UCSD-AML1 (cell line): ENCODE results near the gene SLC41A3.

Source experiments
- DNase-seq: peaks from one replicate; lab custom pipeline; 2025; ENCODE audit not compliant: unreplicated experiment; lab: John Stamatoyannopoulos, UW

Gene SLC41A3

DNA sequence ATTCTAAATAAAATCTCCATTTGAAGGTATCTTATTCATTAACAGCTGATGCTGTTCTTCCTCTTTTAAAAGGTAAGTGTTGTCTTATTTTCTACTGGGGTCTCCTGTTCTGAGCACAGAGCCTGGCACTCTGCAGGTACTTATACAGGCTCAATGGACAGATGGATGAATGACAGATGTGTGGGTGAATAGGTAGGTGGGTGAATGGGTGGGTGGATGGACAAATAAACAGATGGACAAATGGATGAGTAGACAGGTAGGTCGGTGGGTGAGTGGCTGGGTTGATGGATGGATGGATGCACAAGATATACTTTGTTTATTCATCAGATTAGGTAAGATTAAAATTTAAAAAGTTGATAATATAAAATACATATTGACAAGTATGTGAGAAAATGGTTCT, 53.5 kb downstream of the SLC41A3 start:
- DNase-seq: no peak

DNA sequence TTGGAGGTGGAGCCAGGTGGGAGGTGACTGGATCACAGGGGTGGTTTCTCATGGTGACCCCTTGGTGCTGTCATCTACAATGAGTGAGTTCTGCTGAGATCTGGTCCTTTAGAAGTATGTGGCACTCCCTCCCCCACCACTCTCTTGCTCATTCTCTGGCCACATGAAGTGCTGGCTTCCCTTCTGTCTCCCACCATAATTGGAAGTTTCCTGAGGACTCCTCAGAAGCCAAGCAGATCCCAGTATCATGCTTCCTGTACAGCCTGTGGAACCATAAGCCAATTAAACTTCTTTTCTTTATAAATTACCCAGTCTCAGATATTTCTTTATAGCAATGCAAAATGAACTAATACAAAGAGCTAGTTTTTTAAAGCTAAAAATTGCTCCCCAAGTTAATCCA, 54.7 kb downstream of the SLC41A3 start:
- DNase-seq: no peak

DNA sequence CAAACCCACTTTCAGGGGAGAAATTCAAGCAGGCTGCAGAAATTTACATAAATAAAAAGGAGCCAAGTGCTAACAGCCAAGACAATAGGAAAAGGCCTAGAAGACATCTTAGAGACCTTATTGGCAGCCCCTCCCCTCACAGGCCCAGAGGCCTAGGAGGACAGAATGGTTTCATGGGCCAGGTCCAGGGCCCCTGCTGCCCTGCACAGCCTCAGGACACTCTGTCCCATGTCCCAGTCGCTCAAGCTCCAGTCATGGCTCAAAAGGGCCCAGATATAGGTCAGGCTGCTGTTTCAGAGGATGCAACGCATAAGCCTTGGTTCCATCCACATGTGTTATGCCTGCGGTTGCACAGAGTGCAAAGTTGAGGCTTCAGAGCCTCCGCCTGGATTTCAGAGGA, 55.8 kb downstream of the SLC41A3 start:
- DNase-seq: no peak

DNA sequence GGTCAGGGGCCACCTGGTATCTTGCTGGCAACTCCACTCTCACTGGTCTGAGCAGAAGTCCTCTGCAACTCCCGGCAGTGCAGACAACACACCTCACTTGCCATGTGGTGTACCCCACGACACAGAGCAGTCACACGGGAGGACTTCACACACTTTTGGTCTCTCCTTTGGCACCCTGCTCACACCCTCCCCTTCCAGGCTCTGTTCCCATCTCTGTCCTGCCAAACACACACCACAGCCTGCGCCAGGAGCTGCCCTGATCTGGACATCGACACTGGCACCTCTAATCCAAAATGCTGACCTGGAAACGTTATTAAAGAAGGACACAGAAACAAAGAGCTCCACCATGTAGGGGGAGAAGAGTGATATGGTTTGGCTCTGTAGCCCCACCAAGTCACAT, 57.2 kb downstream of the SLC41A3 start:
- DNase-seq: no peak

DNA sequence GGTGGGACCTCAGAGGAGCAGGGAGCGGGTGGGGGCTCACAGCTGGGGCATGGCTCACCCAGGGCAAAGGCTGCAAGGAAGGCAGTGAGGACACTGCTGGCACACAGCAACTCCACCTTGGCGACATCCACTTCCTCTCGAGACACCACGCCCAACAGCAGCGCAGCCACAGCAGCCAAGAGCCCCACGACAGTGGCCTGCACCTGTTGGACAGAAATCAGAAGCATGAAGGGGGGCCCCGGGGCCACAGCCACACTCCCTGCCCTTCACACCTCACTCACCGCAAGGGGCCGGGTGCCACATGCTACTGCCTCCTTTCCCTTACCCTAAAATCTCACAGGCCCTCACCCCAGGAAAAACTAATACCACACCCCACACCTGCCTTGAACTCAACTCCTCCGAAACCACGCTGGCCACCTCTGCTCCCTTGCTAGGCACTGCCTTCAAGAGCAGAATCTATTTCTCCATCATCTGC, 57.6 kb downstream of the SLC41A3 start:
- DNase-seq: no peak

DNA sequence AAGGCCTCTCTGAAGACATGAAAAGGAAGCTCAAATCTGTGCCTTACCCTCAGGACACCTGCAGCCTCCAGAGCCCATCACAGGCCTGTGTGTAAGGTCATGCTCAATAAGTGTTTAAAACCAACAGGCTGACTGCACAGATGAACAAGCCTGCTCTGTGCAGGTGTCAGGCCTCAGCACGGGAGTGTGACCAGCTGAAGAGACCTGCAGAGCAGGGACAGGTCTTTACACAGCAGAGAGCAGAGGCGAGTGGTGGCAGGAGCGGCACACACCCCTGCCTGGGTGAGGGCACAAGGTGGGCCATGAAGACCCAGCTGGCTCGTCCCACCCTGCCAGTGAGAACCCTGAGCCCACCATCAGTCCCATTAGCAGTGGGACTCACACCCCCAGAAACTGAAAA, 58.1 kb downstream of the SLC41A3 start:
- no peak for DNase-seq

DNA sequence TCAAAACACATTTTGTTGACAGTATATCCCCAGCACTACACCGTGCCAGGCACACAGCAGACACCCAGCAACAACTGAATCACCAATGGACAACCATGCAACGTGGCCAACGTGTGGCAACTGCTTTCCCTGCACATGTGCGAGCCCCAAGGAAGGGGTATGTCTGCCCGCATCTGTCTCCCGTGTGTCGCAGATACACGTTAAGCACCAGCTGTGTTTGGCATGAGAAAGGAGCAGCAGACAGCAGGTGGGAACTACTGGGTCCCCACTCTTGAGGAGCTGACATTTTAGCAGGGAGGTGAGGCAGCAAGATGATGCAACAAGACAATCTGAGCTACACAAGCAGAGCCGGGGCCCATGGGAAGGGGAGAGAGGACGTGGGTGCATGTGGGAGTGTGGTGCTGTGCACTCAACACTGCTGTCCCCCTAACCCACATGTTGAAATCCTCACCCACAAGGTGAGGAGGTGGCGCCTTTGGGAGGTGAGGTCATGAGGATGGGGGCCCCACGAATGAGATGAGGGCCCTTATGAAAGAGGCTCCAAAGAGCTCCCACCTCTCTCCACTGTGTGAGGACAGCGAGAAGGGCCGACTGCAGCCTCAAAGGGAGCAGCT, 58.7 kb downstream of the SLC41A3 start:
- DNase-seq: no peak

DNA sequence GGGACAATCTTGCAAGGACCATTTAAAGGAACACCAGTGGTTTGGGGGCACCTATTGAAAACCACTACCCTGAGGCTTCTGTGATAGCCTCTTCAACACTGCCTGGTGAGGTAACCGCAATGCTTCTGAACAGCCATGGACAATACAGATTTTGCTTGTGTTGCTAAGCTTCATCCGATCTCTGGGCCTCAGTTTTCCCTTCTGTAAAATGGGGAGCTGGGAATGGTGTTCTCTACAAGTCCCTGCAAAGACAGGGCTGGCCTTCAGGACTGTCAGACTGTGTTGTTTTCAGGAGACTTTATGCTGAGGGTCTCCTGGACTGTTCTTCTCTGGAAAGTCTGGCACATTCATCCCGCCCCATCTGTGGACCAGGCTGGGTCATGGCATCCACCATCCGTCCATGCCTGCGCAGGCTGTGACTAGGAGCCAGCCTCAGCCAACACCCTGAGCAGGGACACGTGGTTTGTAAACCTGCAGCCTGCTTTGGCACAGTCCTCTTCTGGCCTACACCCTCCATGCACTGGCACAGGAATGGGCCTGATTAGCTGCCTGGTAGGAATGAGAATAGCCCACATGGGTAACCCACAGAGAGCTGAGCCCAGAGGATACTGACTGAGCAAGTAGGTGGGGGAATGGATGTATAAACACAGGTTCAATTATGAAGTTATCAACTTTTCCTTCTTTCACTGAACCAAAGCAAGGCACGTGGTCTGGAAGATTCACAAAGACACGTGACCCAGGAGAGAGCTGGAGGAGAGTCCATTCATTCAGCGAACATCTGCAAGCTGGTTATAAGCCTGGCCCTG, 59.7 kb downstream of the SLC41A3 start:
- DNase-seq: no peak

DNA sequence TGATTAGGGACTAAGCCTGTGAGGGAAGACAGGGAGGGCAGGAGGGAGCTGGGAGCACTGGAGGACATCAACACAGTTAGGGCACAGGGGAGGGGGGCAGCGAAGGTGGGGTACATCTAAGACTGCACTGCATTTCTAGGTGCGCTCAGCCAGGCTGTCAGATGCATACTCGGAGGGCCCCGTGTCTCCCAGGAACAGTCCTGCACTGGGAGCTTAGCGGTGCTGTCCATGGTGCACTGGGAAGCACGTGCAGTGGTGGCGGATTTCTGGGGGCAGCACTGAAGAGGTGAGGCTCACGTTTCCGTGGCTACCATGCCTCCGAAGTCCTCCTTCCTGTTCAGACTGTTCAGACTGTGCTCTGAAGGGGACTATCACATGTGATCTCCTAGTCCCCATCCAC, 60.5 kb downstream of the SLC41A3 start:
- no peak for DNase-seq

DNA sequence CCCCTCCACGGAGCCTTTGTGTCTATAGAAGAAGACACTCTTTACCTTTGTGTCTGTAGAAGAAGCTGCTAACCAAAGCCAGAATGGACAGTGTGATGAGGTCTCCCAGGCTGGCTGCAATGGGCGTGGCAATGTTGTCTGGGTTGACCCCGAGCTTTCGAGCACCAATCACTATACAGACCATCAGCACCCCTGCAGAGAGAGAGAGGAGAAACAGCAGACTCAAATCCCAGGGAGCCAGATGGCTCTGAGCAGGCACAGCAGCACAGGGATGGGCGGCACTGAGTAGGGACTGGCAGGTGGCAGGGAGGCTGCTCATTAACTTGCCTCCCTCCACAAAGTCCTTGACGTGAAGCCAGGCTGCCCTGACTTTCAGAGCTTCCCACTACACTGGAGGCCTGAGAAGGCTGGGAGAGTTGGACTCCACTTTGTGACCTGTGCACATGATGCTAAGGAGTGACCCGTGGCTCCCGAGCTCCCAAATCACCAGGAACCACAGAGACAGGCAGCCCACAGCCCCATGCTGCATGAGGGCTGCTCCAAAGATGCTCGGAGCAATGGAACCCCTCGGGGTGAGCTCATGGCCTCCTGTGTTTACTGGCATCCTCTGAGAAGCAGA, 61.1 kb downstream of the SLC41A3 start:
- no peak for DNase-seq

DNA sequence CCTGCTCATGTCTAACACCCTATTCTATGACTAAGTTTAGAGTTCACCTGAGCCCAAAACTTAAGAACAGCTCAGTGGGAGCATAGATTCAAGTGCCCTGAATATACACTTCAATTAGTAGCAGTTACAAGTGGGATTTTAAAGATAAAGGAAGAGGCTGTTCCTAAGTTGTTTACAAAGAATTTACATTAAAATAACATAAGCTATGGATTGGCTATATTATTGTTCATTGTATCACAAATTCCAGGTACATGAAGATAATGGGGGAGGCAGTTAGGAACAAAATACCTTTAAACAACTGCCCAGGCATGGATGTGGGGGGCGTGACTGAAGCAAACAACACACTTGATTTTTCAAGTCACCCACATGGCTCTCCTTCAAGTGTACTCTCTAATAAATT, 62.2 kb downstream of the SLC41A3 start:
- no peak for DNase-seq

DNA sequence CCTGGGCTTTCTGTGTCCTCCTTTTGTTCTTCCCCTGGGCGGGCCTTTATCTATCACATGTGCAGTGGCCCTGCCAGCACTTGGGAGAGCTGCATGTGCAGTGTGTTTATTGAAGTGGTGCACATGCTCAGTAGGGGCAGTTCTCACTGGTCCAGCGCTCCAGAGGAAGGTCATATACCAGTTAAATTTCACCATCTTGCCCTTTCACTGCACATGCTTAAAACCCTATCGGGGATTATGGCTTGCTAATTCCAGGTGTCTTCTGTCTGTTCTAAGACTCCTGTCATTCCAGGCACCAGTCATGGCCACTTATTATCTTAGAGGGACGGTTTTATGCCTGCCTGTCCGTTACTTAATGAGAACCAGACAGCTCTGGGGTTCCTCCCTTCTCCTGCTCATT, 62.7 kb downstream of the SLC41A3 start:
- DNase-seq: no peak

DNA sequence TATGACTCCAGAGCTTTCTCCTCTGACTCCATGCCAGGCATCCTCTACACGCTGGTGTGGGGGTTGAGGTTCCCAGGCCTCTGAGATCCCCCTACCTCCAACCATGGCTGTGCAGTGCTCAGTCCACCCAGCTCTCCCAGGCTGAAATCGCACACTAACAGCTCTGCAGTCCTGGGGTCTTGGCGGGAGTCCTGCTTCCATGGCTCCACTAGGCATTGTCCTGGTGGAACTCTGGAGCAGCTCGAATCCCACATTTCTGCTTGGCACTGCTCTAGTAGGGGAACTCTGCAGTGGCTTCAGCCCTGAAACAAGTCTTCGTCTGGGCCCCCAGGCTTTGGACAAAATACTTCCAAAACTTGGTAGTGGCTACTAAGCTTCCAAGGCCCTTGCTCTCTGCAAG, 64.2 kb downstream of the SLC41A3 start:
- DNase-seq: no peak

DNA sequence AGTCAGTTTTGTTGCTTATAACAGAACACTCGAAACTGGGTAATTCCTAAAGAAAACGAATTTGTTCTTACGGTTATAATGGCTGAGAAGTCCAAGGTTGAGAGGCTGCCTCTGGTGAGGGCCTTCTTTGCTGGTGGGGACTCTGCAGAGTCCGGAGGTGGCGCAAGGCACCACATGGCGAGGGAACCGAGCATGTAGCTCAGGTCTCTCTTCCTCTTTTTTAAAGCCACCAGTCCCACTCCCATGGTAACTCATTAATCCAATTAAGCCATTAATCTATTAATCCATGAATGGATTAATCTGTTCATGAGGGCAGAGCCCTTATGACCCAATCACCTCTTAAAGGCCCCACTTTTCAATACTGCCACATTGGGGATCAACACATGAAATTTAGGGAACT, 64.9 kb downstream of the SLC41A3 start:
- DNase-seq: no peak

DNA sequence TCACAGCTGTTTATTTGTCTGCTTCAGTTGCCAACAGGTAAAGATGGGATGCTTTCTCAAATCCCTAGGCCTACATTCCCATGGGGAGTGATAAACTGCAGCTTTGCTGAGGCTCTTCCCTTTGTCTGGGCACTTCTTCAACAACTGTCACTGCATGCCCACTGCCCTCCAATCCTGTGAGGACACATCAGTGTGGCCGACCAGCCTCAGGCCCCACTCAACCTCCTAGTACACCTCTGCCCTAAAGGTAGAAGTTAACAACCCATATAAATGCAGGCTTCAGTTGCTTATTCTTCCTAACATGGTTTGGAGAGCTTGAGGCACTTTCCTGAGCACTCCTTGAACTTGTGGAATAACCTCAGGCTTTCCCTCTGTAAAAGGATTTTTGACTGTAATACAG, 65.4 kb downstream of the SLC41A3 start:
- no peak for DNase-seq

DNA sequence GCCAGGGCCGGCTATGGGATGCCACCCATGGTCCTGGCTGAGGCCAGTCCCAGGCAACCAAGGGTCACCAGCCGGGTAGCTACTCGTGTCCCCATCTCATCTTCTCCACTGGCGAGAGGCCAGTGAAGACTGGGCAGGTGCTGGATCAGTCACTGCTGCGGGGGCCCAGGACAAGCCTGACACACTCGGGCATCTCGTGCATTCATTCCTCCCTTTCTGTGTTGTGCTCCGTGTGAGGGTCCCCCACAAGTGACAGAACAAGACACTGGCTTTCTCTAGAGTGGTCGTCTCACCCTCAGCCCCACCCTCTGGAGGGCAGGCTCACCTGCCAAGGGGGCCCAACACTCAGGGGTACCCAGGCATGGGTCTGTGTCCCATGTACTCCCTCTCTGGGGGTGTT, 66.6 kb downstream of the SLC41A3 start:
- DNase-seq: no peak

DNA sequence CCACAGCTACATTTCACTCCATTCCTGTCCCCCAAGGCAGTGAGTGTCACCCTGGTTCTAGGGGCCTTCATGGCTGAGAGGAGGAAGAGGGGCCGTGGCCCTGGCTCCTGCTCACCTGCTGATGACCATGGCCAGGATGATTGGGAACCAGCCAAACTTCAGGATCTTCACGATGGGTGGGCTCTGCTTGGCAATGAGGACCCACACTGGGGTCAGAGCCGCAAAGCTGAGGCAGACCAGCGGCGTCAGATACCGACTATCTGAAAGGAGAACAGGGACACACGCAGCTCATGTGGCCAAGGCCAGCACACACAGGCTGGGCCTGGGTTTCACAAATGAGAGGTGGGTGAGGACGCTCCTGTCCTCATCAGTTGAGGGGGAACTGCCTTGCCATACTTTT, 67.3 kb downstream of the SLC41A3 start:
- DNase-seq: no peak

DNA sequence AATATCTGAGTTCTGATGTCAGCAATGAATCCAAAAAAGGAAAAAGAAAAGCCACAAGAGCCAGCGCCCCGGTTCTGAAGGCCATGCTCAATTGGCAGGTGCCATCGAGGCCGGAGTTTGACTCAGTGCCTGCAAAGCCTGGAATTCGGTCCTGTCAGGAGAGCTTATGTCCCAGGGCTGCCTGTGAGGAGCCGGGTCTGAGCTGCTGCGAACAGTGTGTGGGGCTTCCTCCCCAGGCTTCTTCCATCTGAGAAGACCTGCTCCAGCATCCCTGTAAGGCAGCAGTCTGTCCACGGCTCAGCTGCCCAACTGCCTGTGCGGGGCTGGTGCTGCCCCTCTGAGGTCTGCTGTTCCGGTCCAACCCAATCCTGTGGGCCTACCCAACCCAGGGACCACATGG, 68.8 kb downstream of the SLC41A3 start:
- DNase-seq: no peak

DNA sequence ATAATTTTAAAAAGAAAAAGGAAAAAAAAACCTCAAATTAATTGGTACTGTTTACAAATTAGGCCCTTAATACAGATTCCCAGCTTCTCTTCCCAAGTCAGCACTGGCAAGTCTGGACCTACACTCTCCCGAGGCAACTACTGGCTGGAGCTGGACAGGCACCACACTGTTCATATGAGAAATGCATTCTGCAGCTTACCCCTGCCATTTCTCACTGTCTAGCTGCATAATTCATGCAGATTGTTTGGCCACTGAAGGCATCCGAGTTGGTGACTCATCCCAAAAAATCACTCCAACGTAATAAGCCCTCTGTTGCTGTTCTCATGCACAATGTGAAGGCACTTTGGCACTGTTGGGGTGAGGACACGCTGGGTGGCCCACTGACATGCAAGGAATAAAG, 69.7 kb downstream of the SLC41A3 start:
- no peak for DNase-seq

DNA sequence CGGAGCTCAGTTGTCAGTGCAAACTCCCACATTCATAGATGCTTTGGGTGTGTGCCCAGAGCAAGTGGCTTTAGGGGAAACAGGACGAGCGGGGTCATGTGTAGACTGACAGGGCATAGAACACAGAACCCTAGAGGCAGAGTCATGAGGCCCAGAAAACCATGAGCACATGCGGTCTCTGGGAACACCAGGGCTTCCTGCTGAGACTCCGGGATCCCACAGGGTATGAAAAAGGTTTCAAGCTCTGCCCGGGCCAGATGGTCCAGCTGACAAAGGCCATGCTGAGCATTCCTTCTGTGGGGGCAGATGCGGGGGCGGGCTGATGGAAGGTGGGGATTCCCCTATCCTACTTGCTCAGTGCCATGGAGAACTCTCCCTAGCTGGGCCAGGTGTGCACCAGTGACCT, 70.2 kb downstream of the SLC41A3 start:
- no peak for DNase-seq

DNA sequence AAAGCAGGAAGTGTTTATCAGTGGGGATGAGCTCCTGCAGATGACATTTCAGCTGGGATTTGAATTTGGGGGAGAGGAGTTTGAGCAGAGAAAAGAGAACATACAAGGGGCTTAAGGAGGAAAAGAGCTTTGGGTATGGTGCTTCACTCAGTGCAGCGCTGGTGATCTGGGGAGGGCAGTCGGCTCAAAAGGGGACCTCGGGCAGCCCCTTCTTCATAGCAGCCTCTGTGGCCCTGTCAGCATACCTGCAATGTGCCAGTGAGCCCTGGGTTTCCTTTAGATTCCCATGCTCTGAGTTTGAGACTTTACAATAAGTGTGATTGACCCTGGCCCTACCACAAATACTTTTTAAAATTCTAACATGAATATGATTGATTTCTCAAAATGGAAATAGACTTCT, 74.7 kb downstream of the SLC41A3 start:
- DNase-seq: no peak

DNA sequence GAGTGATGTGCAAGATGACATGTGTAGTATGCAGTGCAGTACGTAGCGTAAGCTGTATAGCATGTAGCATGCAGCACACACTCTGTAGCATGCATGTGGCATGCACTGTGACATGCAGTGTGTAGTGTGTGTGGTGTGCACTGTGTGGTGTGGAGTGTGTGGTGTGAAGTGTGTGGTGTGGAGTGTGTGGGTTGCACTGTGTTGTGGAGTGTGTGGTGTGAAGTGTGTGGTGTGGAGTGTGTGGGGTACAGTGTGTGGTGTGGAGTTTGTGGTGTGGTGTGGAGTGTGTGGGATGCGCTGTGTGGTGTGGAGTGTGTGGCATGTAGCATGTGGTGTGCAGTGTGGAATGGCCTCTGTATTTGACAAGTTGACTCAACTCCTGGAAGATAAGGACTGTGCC, 75.7 kb downstream of the SLC41A3 start:
- DNase-seq: no peak
